ENCODE data around the gene SRGAP2C.

SRGAP2C gene

DNA sequence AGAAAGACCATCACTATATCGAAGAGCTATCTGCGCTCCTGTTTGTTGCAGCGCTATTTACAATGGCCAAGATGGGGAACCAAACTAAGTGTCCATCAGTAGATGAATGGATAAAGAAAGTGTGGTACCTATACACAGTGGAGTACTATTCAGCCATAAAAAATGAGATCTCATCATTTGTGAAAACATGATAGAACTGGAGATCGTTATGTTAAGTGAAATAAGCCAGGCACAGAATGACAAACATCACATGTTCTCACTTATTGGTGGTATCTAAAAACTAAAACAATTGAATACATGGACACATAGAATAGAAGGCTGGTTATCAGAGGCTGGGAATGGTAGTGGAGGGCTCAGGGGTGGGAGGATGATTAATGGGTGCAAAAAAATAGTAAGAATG lies 256.2 kb downstream of the SRGAP2C start:
- Histone ChIP-seq H3K9me3 (replicated peaks; ENCODE audit: insufficient read depth, low read length) (no peaks in the 10 kb centered on the region), H4K20me1 (ENCODE audit: insufficient read depth, low read length) (no peaks in the 10 kb centered on the region), H3K9me2 (replicated peaks; ENCODE audit: insufficient read depth, low read length) (no peaks in the 10 kb centered on the region), H3K9ac (ENCODE audit: low read length) (no peak overlapping the region), H3K4me3 (ENCODE audit: low read length) (no peak overlapping the region), H3F3A (ENCODE audit: insufficient read depth, low read length) (no peaks in the 10 kb centered on the region), H3K4me1 (ENCODE audit: low read length) (no peaks in the 10 kb centered on the region), H3K27ac (ENCODE audit: low read length) (no peak overlapping the region), H3K36me3 (replicated peaks; ENCODE audit: insufficient read depth, low read length) (no peaks in the 10 kb centered on the region), H3K79me2 (ENCODE audit: low read length) (no peaks in the 10 kb centered on the region), H3K4me2 (ENCODE audit: low read depth, low read length) (no peak overlapping the region), H2AFZ (ENCODE audit: low read length) (no peak overlapping the region), H3K27me3 (replicated peaks; ENCODE audit: insufficient read depth, low read length) (no peaks in the 10 kb centered on the region)
- no peak for DNase-seq
- TF ChIP-seq EZH2phosphoT487 (IDR thresholded peaks at IDR 0.05; ENCODE audit: low read length) (no peak), EZH2 (optimal IDR thresholded peaks at IDR 0.05; ENCODE audit: low read depth, low read length) (no peak)
- TF ChIP-seq, protein P1, sequence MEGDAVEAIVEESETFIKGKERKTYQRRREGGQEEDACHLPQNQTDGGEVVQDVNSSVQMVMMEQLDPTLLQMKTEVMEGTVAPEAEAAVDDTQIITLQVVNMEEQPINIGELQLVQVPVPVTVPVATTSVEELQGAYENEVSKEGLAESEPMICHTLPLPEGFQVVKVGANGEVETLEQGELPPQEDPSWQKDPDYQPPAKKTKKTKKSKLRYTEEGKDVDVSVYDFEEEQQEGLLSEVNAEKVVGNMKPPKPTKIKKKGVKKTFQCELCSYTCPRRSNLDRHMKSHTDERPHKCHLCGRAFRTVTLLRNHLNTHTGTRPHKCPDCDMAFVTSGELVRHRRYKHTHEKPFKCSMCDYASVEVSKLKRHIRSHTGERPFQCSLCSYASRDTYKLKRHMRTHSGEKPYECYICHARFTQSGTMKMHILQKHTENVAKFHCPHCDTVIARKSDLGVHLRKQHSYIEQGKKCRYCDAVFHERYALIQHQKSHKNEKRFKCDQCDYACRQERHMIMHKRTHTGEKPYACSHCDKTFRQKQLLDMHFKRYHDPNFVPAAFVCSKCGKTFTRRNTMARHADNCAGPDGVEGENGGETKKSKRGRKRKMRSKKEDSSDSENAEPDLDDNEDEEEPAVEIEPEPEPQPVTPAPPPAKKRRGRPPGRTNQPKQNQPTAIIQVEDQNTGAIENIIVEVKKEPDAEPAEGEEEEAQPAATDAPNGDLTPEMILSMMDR (IDR thresholded peaks at IDR 0.05; ENCODE audit: low read length): no peak
